A549 (cell line): ENCODE data around the gene PRKCE. TPM values are rescaled to one million over a fixed set of nuclear protein-coding genes. Genes with fewer than 3 reads are reported as not detected.

ENCODE experiments used
- ATAC-seq, 2 experiments: fragments of 200-7000 bp in 1 of 2; fragments of >200 bp in 1 of 2; cut with Nextera tagmentation in 1 of 2; cut with Tn5 transposase in 1 of 2; 3 replicates each; pipeline versions ENCODE4 v1.8.0 to v1.9.1; 2018 to 2020; ENCODE audit warnings: mild to moderate bottlenecking in 1 of 2, moderate library complexity in 1 of 2
- CTCF ChIA-PET: fragments of 300-600 bp; sonication (Branson Sonifier 250); formaldehyde crosslinking; extraction: SDS; loops from one replicate; lab custom pipeline; 2021; ENCODE audit warnings: antibody characterized with exemption, inconsistent platforms; lab: Yijun Ruan, JAX
- POLR2A ChIA-PET: fragments of 350-600 bp; formaldehyde crosslinking; extraction: SDS; loops from one replicate; lab custom pipeline; 2021; ENCODE audit warnings: antibody characterized with exemption, inconsistent platforms; lab: Yijun Ruan, JAX
- DNase-seq, 2 experiments: peaks; one replicate each; pipeline versions ENCODE4 v3.0.0 to v3.0.0-alpha.2; 2011 to 2016; ENCODE audit warnings: low read depth in 1 of 2, low spot score in 1 of 2
- FAIRE-seq: peaks from 2 replicates; lab custom pipeline; 2011; peaks lifted over from hg19 to GRCh38; lab: Jason Lieb, UNC
- H3K27ac ChIP-seq, 2 experiments: fragments of >200 bp; sonication (Bioruptor Twin); formaldehyde crosslinking; 3 replicates each; pipeline ENCODE4 v1.5.1; 2016 to 2017
- H3K4me1 ChIP-seq: fragments of >200 bp; sonication (Bioruptor Twin); formaldehyde crosslinking; 3 replicates; pipeline ENCODE4 v1.6.1; 2016
- H3K4me2 ChIP-seq: fragments of >200 bp; sonication (Bioruptor Twin); formaldehyde crosslinking; 3 replicates; pipeline ENCODE4 v1.6.1; 2016
- H3K4me3 ChIP-seq: fragments of >200 bp; sonication (Bioruptor Twin); formaldehyde crosslinking; 3 replicates; pipeline ENCODE4 v1.5.1; 2016
- H3K9me3 ChIP-seq: fragments of >200 bp; sonication (Bioruptor Twin); formaldehyde crosslinking; 3 replicates; pipeline ENCODE4 v1.6.1; 2016
- BCL3 ChIP-seq: fragments of >200 bp; sonication (Bioruptor Twin); formaldehyde crosslinking; IDR thresholded peaks from 3 replicates; pipeline ENCODE4 v1.6.1; 2016
- BHLHE40 ChIP-seq: IDR thresholded peaks from 2 replicates; pipeline ENCODE4 v1.6.1; 2012; ENCODE audit warnings: low read depth, low read length, inconsistent platforms
- CBX8 ChIP-seq: fragments of 200-600 bp; sonication (generic); IDR thresholded peaks from 2 replicates; pipeline ENCODE4 v1.6.1; 2016
- E2F6 ChIP-seq: IDR thresholded peaks from 2 replicates; pipeline ENCODE4 v1.6.1; 2012; ENCODE audit warnings: low read depth, borderline replicate concordance
- EHF ChIP-seq: fragments of 250-450 bp; sonication (Bioruptor Pico); IDR thresholded peaks from 2 replicates; pipeline ENCODE4 v1.5.0; 2020; ENCODE audit warnings: mild to moderate bottlenecking
- EHMT2 ChIP-seq: fragments of 200-600 bp; sonication (generic); IDR thresholded peaks from 2 replicates; pipeline ENCODE4 v1.6.1; 2016; ENCODE audit warnings: antibody characterized with exemption, low read depth, mild to moderate bottlenecking, moderate library complexity
- ELK1 ChIP-seq: fragments of 150-350 bp; IDR thresholded peaks from 2 replicates; pipeline ENCODE4 v1.6.1; 2014; ENCODE audit warnings: low read depth, mild to moderate bottlenecking, low read length
- EP300 ChIP-seq, 2 experiments: fragments of >200 bp; sonication (Bioruptor Twin); formaldehyde crosslinking; IDR thresholded peaks; 2 replicates in 1 of 2; 3 replicates in 1 of 2; pipeline ENCODE4 v1.6.1; 2016 to 2017
- ESRRA ChIP-seq: fragments of 150-350 bp; IDR thresholded peaks from 2 replicates; pipeline ENCODE4 v1.6.1; 2014; ENCODE audit warnings: mild to moderate bottlenecking, low read length, borderline replicate concordance
- FOXS1 ChIP-seq: fragments of 250-450 bp; sonication (Bioruptor Pico); IDR thresholded peaks from 2 replicates; pipeline ENCODE4 v1.5.0; 2020; ENCODE audit warnings: mild to moderate bottlenecking, moderate library complexity
- JUNB ChIP-seq: fragments of >200 bp; sonication (Bioruptor Twin); formaldehyde crosslinking; IDR thresholded peaks from 2 replicates; pipeline ENCODE4 v1.6.1; 2016
- KDM5A ChIP-seq: fragments of 200-600 bp; sonication (generic); IDR thresholded peaks from 2 replicates; pipeline ENCODE4 v1.6.1; 2016; ENCODE audit warnings: antibody characterized with exemption, mild to moderate bottlenecking
- MAX ChIP-seq: IDR thresholded peaks from 2 replicates; pipeline ENCODE4 v1.6.1; 2012
- POLR2AphosphoS2 ChIP-seq: conservative IDR thresholded peaks from 2 replicates; pipeline ENCODE4 v1.6.1; 2012; ENCODE audit warnings: low read length, improper control_type of control experiment, inconsistent platforms
- RAD21 ChIP-seq, 2 experiments: fragments of >200 bp in 1 of 2; sonication (Bioruptor Twin) in 1 of 2; formaldehyde crosslinking in 1 of 2; IDR thresholded peaks in 1 of 2; conservative IDR thresholded peaks in 1 of 2; 2 replicates in 1 of 2; 3 replicates in 1 of 2; pipeline ENCODE4 v1.6.1; 2012 to 2018; ENCODE audit warnings: inconsistent platforms in 1 of 2
- RARB ChIP-seq: fragments of 250-450 bp; sonication (Bioruptor Pico); IDR thresholded peaks from 2 replicates; pipeline ENCODE4 v1.8.0; 2021; ENCODE audit warnings: mild to moderate bottlenecking, moderate library complexity
- RFX5 ChIP-seq: fragments of 450-650 bp; IDR thresholded peaks from 2 replicates; pipeline ENCODE4 v1.7.1; 2014; ENCODE audit warnings: antibody characterized with exemption, mild to moderate bottlenecking, moderate library complexity
- RNF2 ChIP-seq: fragments of 200-600 bp; sonication (generic); IDR thresholded peaks from 2 replicates; pipeline ENCODE4 v1.6.1; 2016; ENCODE audit warnings: low read depth, mild to moderate bottlenecking, antibody characterized with exemption, moderate library complexity, borderline replicate concordance
- SREBF2 ChIP-seq: fragments of 450-650 bp; IDR thresholded peaks from 2 replicates; pipeline ENCODE4 v1.6.1; 2014; ENCODE audit warnings: mild to moderate bottlenecking, moderate library complexity
- TP53 ChIP-seq: fragments of 250-450 bp; sonication (Bioruptor Pico); IDR thresholded peaks from 2 replicates; pipeline ENCODE4 v1.5.0; 2021; ENCODE audit warnings: mild to moderate bottlenecking, moderate library complexity
- ZFP36 ChIP-seq: fragments of 450-650 bp; IDR thresholded peaks from 2 replicates; pipeline ENCODE4 v1.6.1; 2014; ENCODE audit warnings: borderline replicate concordance; ENCODE audit not compliant: partially characterized antibody
- ZNF302 ChIP-seq: fragments of 250-450 bp; sonication (Bioruptor Pico); IDR thresholded peaks from 2 replicates; pipeline ENCODE4 v1.9.0; 2021; ENCODE audit warnings: inconsistent platforms, mild to moderate bottlenecking, moderate library complexity
- WGBS: methylation state at CpG from one replicate; pipeline ENCODE4 v1.1.6; 2017; ENCODE audit errors: missing lambda C conversion rate; 5-methylcytosine and 5-hydroxymethylcytosine counted together
- polyA plus RNA-seq, 4 experiments: library from polyadenylated mRNA; depleted of rRNA in 3 of 4; stranded (reverse); fragments of >200 nt; fragmentation: RNase III in 1 of 4; extraction: RNeasy Plus Mini Kit Qiagen cat#74134 plus additional on column Dnase treatment in 1 of 4; gene quantifications; 2 replicates in 3 of 4; 3 replicates in 1 of 4; pipeline ENCODE4 v1.2.3, GENCODE V29; 2011 to 2017

The PRKCE gene
- polyA plus RNA-seq, 2 of the 4 experiments (the other 2 are of a cell fraction): 11.5 to 12.0 TPM

- H3K4me2 ChIP-seq: no peak overlapping the region
- no peak for TF ChIP-seq ZFP36
- no peak for ATAC-seq
- ChIA-PET CTCF (interaction anchor here (0.9 to 1.4 kb wide), 2 partner anchors 9 to 12 kb away, joined by 4 read pairs; no protein-coding TSS in a partner anchor), POLR2A (no interaction called here)
- H3K9me3 ChIP-seq: no peaks in the 10 kb centered on the region
- H3K4me1 ChIP-seq: peaks cover 35% of the 10 kb centered on the region
- no peak overlapping the region for H3K27ac ChIP-seq
- FAIRE-seq: no peak
- no peak for DNase-seq
- no peak overlapping the region for H3K4me3 ChIP-seq
These were observed 494.4 kb downstream of the PRKCE start for GRCh38 chr2:46145840-46146239.

- ChIA-PET CTCF (interaction anchor here (0.8 to 2.7 kb wide), 6 partner anchors 10 to 84 kb away, joined by 3 to 13 read pairs (median 4); no protein-coding TSS in a partner anchor), POLR2A (no interaction called here)
- DNase-seq (no peak), ATAC-seq (no peak), FAIRE-seq (peak; percentile 56)
- Histone ChIP-seq H3K27ac (0 out of 6 replicates have a peak overlapping the region, but pooled peaks of 1 of the 2 experiments have one; percentile 10), H3K4me2 (no peak overlapping the region), H3K4me3 (no peak overlapping the region), H3K4me1 (peaks cover 43% of the 10 kb centered on the region), H3K9me3 (no peaks in the 10 kb centered on the region)
- TF ChIP-seq ESRRA (no peak), EP300 (IDR thresholded peaks at IDR 0.05) (no peak), RARB (no peak), ZNF302 (CRISPR knock-in tag) (no peak), CBX8 (no peak), EHMT2 (no peak), BHLHE40 (no peak), RFX5 (no peak), JUNB (no peak), ELK1 (no peak)
- 71% methylated on average over 4 of the region's 4 CpGs for WGBS
These were observed 495.5 kb downstream of the PRKCE start for GRCh38 chr2:46146866-46147502.

- H3K27ac ChIP-seq: no peak overlapping the region
- DNase-seq: no peak
- no peak for TF ChIP-seq E2F6
- no peak for TF ChIP-seq EP300 (IDR thresholded peaks at IDR 0.05)
- no peak for TF ChIP-seq RAD21 (conservative IDR thresholded peaks at IDR 0.05 in 1 of 2, IDR thresholded peaks at IDR 0.05 in 1 of 2)
- no peak for TF ChIP-seq RARB
- TF ChIP-seq EHF (CRISPR knock-in tag): no peak
- TF ChIP-seq JUNB: no peak
- no peak for TF ChIP-seq POLR2AphosphoS2
- no peak for TF ChIP-seq BHLHE40
- TF ChIP-seq RFX5: no peak
- TF ChIP-seq TP53 (CRISPR knock-in tag): no peak
- TF ChIP-seq KDM5A: no peak
- TF ChIP-seq SREBF2: no peak
- TF ChIP-seq RNF2: no peak
- no peak for TF ChIP-seq MAX
- TF ChIP-seq FOXS1 (CRISPR knock-in tag): no peak
- TF ChIP-seq ZNF302 (CRISPR knock-in tag): no peak
- no peak for TF ChIP-seq BCL3
- TF ChIP-seq ELK1: no peak
- TF ChIP-seq CBX8: no peak
- TF ChIP-seq, all 56 proteins: peak for 0
- FAIRE-seq (no peak), ATAC-seq (no peak)
- Histone ChIP-seq H3K4me3 (no peak overlapping the region), H3K4me1 (peaks cover 36% of the 10 kb centered on the region), H3K9me3 (no peaks in the 10 kb centered on the region), H3K4me2 (no peak overlapping the region)
- ChIA-PET CTCF (interaction anchor here (0.8 to 2.7 kb wide), 5 partner anchors 10 to 85 kb away, joined by 3 to 13 read pairs (median 5); no protein-coding TSS in a partner anchor), POLR2A (no interaction called here)
- WGBS: 88% methylated on average over 6 of the region's 6 CpGs
These were observed 496.3 kb downstream of the PRKCE start for GRCh38 chr2:46147626-46148368.
